CD4-positive, alpha-beta T cell treated with Interleukin-10 for 1 hour (primary cell): ENCODE measurements around the gene S1PR4.
"Not testable (repeated sequence)": the region's sequence is repeated elsewhere in the genome, so short reads cannot be mapped to it uniquely, and the experiment has no call there.

Experiments
- DNase-seq: peaks from one replicate; pipeline ENCODE4 v3.0.0-alpha.2; 2020

The S1PR4 gene

GRCh38 chr19:3153286-3154230 is 25.0 kb upstream of the S1PR4 start:
- DNase-seq: no peak

GRCh38 chr19:3154447-3154846 is 24.1 kb upstream of the S1PR4 start:
- DNase-seq: not testable (repeated sequence)

GRCh38 chr19:3154957-3155736 is 23.4 kb upstream of the S1PR4 start:
- peak; percentile 90 for DNase-seq

GRCh38 chr19:3157096-3157845 is 21.3 kb upstream of the S1PR4 start:
- DNase-seq: no peak

GRCh38 chr19:3159565-3159964 is 19.0 kb upstream of the S1PR4 start:
- DNase-seq: no peak

- no peak for DNase-seq
Measured at GRCh38 chr19:3160219-3160618, 18.4 kb upstream of the S1PR4 start.

- DNase-seq: no peak
Measured at GRCh38 chr19:3161453-3161852, 17.1 kb upstream of the S1PR4 start.

GRCh38 chr19:3162418-3163229 is 15.9 kb upstream of the S1PR4 start:
- no peak for DNase-seq

- peak; percentile 84 for DNase-seq
Measured at GRCh38 chr19:3163230-3163886, 15.2 kb upstream of the S1PR4 start.

- DNase-seq: no peak
Measured at GRCh38 chr19:3163943-3164342, 14.6 kb upstream of the S1PR4 start.

- no peak for DNase-seq
Measured at GRCh38 chr19:3167533-3168272, 10.9 kb upstream of the S1PR4 start.

- DNase-seq: no peak
Measured at GRCh38 chr19:3171894-3172672, 6.5 kb upstream of the S1PR4 start.

- DNase-seq: not testable (repeated sequence)
Measured at GRCh38 chr19:3172673-3173000, 5.9 kb upstream of the S1PR4 start.

- DNase-seq: peak; percentile 52
Measured at GRCh38 chr19:3175781-3176714, 2.5 kb upstream of the S1PR4 start.

GRCh38 chr19:3176715-3177501 is 1.7 kb upstream of the S1PR4 start:
- DNase-seq: peak; percentile 73

- DNase-seq: peak; percentile 41
Measured at GRCh38 chr19:3178973-3179738, 587 bp downstream of the S1PR4 start.

- no peak for DNase-seq
Measured at GRCh38 chr19:3179739-3180293, 1.2 kb downstream of the S1PR4 start.
